Breast epithelium (tissue), 3 donors: ENCODE data around the gene PKMYT1.

Source experiments
- CTCF ChIP-seq, 3 donors: fragments of 450-650 bp; IDR thresholded peaks; one replicate each; pipeline ENCODE4 v1.5.1; 2016 to 2017; ENCODE audit warnings: antibody characterized with exemption in 3 of 3, mild to moderate bottlenecking in 3 of 3, moderate library complexity in 3 of 3
- POLR2A ChIP-seq: fragments of 450-650 bp; IDR thresholded peaks from one replicate; pipeline ENCODE4 v1.6.1; 2016; ENCODE audit warnings: antibody characterized with exemption, mild to moderate bottlenecking, moderate library complexity
- POLR2AphosphoS5 ChIP-seq, 3 donors: sonication (generic); formaldehyde crosslinking; IDR thresholded peaks; one replicate each; pipeline ENCODE4 v1.6.1; 2017; ENCODE audit warnings: antibody characterized with exemption in 3 of 3

GRCh38 chr16:3017794-3018506 is 37.7 kb upstream of the PKMYT1 start, which contains the start of gene CLDN6:
- TF ChIP-seq CTCF (IDR thresholded peaks at IDR 0.05) (no peak), POLR2AphosphoS5 (IDR thresholded peaks at IDR 0.05) (no peak), POLR2A (no peak)
